Karpas-422 (cell line): Measurements from ENCODE around the gene TFR2. TPM values are rescaled to one million over a fixed set of nuclear protein-coding genes. Genes with fewer than 3 reads are reported as not detected.

Experiments
- DNase-seq: peaks from one replicate; pipeline ENCODE4 v3.0.0-alpha.2; 2015
- H2AFZ ChIP-seq: fragments of 200-600 bp; sonication (generic); 2 replicates; pipeline ENCODE4 v1.6.1; 2014; ENCODE audit warnings: antibody characterized with exemption, low read length, mixed read lengths
- H3K27ac ChIP-seq: fragments of 200-600 bp; sonication (generic); 2 replicates; pipeline ENCODE4 v1.5.1; 2014; ENCODE audit warnings: mild to moderate bottlenecking, low read length, moderate library complexity
- H3K27me3 ChIP-seq: fragments of 200-600 bp; sonication (generic); 2 replicates; pipeline ENCODE4 v1.6.1; 2014; ENCODE audit warnings: low read length, mixed read lengths
- H3K36me3 ChIP-seq: fragments of 200-600 bp; sonication (generic); 2 replicates; pipeline ENCODE4 v1.6.1; 2014; ENCODE audit warnings: low read length, mixed read lengths; ENCODE audit not compliant: insufficient read depth
- H3K4me1 ChIP-seq: fragments of 200-600 bp; sonication (generic); 2 replicates; pipeline ENCODE4 v1.6.1; 2014; ENCODE audit warnings: mild to moderate bottlenecking, low read length, mixed read lengths
- H3K4me2 ChIP-seq: fragments of 200-600 bp; sonication (generic); 2 replicates; pipeline ENCODE4 v1.6.1; 2014; ENCODE audit warnings: low read length, low read depth, mild to moderate bottlenecking; ENCODE audit not compliant: poor library complexity, severe bottlenecking
- H3K4me3 ChIP-seq: fragments of 200-600 bp; sonication (generic); 2 replicates; pipeline ENCODE4 v1.5.1; 2014; ENCODE audit warnings: mild to moderate bottlenecking, antibody characterized with exemption, low read length, mixed read lengths
- H3K79me2 ChIP-seq: fragments of 200-600 bp; sonication (generic); 2 replicates; pipeline ENCODE4 v1.6.1; 2014; ENCODE audit warnings: mild to moderate bottlenecking, low read length, mixed read lengths
- H3K9ac ChIP-seq: fragments of 200-600 bp; sonication (generic); 2 replicates; pipeline ENCODE4 v1.6.0; 2014; ENCODE audit warnings: low read length
- H3K9me2 ChIP-seq: fragments of 200-600 bp; sonication (generic), shearing (Covaris generic); replicated peaks from 2 replicates; pipeline ENCODE4 v1.6.0; 2014; ENCODE audit warnings: mild to moderate bottlenecking, low read length, moderate library complexity; ENCODE audit not compliant: insufficient read depth
- H3K9me3 ChIP-seq: fragments of 300-700, 200-600 bp; sonication (generic); 2 replicates; pipeline ENCODE4 v1.6.1; 2014; ENCODE audit warnings: low read length, mixed read lengths
- H4K20me1 ChIP-seq: fragments of 200-600 bp; sonication (generic); 2 replicates; pipeline ENCODE4 v1.6.1; 2014; ENCODE audit warnings: mild to moderate bottlenecking, antibody characterized with exemption, low read length, low read depth; ENCODE audit not compliant: insufficient read depth
- small RNA-seq: library from RNA; depleted of rRNA; stranded (forward); fragments of <200 nt; gene quantifications from one replicate; pipeline ENCODE3, GENCODE V24; 2014
- total RNA-seq: library from RNA; depleted of rRNA; stranded (reverse); fragments of >200 nt; shearing (Covaris generic); gene quantifications from 2 replicates; pipeline ENCODE4 v1.2.3, GENCODE V29; 2014; ENCODE audit warnings: low replicate concordance; rRNA removed

The TFR2 gene
- total RNA-seq, 1 experiment from 2014 or later = 4.2 TPM

GRCh38 chr7:100571829-100572116, 69.6 kb downstream of the TFR2 start:
- no peaks in the 10 kb centered on the region for H3K9me2 ChIP-seq
- no peaks in the 10 kb centered on the region for H4K20me1 ChIP-seq
- H3K4me1 ChIP-seq = peaks cover 34% of the 10 kb centered on the region
- DNase-seq = no peak
- no peaks in the 10 kb centered on the region for H3K27me3 ChIP-seq
- H3K36me3 ChIP-seq = no peaks in the 10 kb centered on the region
- no peak overlapping the region for H3K4me2 ChIP-seq
- H3K79me2 ChIP-seq = no peaks in the 10 kb centered on the region
- no peak overlapping the region for H3K4me3 ChIP-seq
- H3K27ac ChIP-seq = no peak overlapping the region
- H2AFZ ChIP-seq = no peak overlapping the region
- H3K9ac ChIP-seq = no peak overlapping the region
- no peaks in the 10 kb centered on the region for H3K9me3 ChIP-seq

DNA sequence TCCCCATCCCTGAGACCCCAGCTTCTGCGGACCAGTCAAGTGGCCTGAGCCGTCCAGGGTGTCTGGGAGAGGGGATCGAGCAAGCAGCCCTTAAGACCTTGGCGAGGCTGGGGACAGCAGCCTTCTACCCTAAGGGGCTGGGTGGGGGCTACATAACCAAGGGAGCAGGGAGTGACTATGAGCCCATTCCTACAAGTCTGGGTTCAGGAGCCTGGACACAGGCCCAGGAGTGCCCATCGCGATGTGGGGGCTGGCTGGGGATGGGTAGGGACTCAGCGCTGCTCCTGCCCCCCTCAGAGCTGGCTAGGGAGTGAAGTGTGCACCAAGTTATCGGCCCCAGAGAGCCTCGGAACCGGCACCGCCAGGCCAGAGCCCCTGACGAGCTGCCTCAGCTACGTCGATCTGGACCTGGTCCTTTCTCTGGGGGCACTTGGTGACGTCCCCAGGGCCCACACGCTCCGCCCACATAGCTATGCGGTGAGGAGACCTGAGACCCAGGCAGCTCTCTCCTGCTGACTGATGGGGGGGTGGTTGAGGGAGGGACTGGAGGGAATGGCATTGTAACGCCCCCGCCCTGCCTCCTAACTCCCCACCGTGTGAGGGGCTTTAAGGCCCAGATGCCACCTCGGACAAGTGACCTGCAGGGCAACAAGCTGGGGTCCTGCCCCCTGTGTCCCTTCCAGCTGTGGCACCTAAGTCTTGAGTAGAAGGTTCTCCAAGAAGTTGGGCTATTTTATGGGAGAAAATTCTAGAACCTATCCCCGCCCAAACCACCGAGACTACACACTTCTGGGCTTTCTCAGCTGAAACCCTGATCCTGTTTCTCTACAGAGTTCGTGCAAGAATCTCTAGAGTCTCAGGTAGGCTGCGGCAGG, 70.2 kb downstream of the TFR2 start:
- H4K20me1 ChIP-seq = no peaks in the 10 kb centered on the region

More for the DNA sequence above, 70.2 kb downstream of the TFR2 start:
- no peaks in the 10 kb centered on the region for H3K36me3 ChIP-seq
- peaks cover 34% of the 10 kb centered on the region for H3K4me1 ChIP-seq
- no peak overlapping the region for H3K9ac ChIP-seq
- no peak for DNase-seq
- no peak overlapping the region for H2AFZ ChIP-seq
- no peaks in the 10 kb centered on the region for H3K9me2 ChIP-seq
- H3K4me2 ChIP-seq = no peak overlapping the region
- H3K27me3 ChIP-seq = no peaks in the 10 kb centered on the region
- H3K79me2 ChIP-seq = no peaks in the 10 kb centered on the region
- no peak overlapping the region for H3K27ac ChIP-seq
- no peaks in the 10 kb centered on the region for H3K9me3 ChIP-seq
- H3K4me3 ChIP-seq = no peak overlapping the region

Small RNAs within 50 kb of the gene (small RNA-seq; reads per million reads assigned to genes)
- gene SAP25 = not detected

Other genes with a start within 250 kb of the TFR2 start
- 3.0 and 8.8 TPM in 2 replicates for gene ZCWPW1, start 212.8 kb downstream of the TFR2 start, total RNA-seq
- gene MEPCE, start 211.7 kb downstream of the TFR2 start, total RNA-seq = 28.4 and 40.4 TPM in 2 replicates
- 25.9 and 106 TPM in 2 replicates for gene PPP1R35, start 205.1 kb downstream of the TFR2 start, total RNA-seq
- gene SPACDR, start 177.3 kb downstream of the TFR2 start, total RNA-seq = 1.5 and 2.8 TPM in 2 replicates
- gene TSC22D4, start 162.3 kb downstream of the TFR2 start, total RNA-seq = 40.4 and 97.3 TPM in 2 replicates
- not detected in 2 replicates for gene NYAP1, start 157.6 kb downstream of the TFR2 start, total RNA-seq
- gene AGFG2, start 102.3 kb downstream of the TFR2 start, total RNA-seq = 5.7 and 6.7 TPM in 2 replicates
- gene SAP25, start 67.7 kb downstream of the TFR2 start, total RNA-seq = 2.5 and 4.9 TPM in 2 replicates
- 11.9 and 33.5 TPM in 2 replicates for gene LRCH4, start 55.4 kb downstream of the TFR2 start, total RNA-seq
- gene FBXO24, start 55.2 kb downstream of the TFR2 start, total RNA-seq = 1.0 TPM in 1 of 2 replicates, not detected in the other
- 2.8 and 12.3 TPM in 2 replicates for gene PCOLCE, start 39.2 kb downstream of the TFR2 start, total RNA-seq
- 8.2 and 9.7 TPM in 2 replicates for gene MOSPD3, start 29.0 kb downstream of the TFR2 start, total RNA-seq
- gene ACTL6B, start 14.9 kb upstream of the TFR2 start, total RNA-seq = not detected in 2 replicates
- 65.0 and 101 TPM in 2 replicates for gene GNB2, start 32.2 kb upstream of the TFR2 start, total RNA-seq
- gene GIGYF1, start 52.7 kb upstream of the TFR2 start, total RNA-seq = 16.3 and 38.2 TPM in 2 replicates
- 29.7 and 72.8 TPM in 2 replicates for gene POP7, start 64.6 kb upstream of the TFR2 start, total RNA-seq
- gene EPO, start 78.9 kb upstream of the TFR2 start, total RNA-seq = not detected in 2 replicates
- gene ZAN, start 92.0 kb upstream of the TFR2 start, total RNA-seq = not detected in 2 replicates
- 9.3 and 21.6 TPM in 2 replicates for gene EPHB4, start 186.0 kb upstream of the TFR2 start, total RNA-seq
- 21.0 and 33.9 TPM in 2 replicates for gene SLC12A9, start 211.2 kb upstream of the TFR2 start, total RNA-seq
- 19.5 and 30.5 TPM in 2 replicates for gene TRIP6, start 225.8 kb upstream of the TFR2 start, total RNA-seq
- gene SRRT, start 233.6 kb upstream of the TFR2 start, total RNA-seq = 65.8 and 103 TPM in 2 replicates
- gene UFSP1, start 248.2 kb upstream of the TFR2 start, total RNA-seq = 3.3 and 17.2 TPM in 2 replicates